Stomach (tissue), 4 donors: ENCODE data around the gene TMX3.

Experiments used
- EP300 ChIP-seq: sonication (generic); formaldehyde crosslinking; IDR thresholded peaks from one replicate; pipeline ENCODE4 v1.6.1; 2017; ENCODE audit warnings: antibody characterized with exemption
- POLR2A ChIP-seq, 4 donors: fragments of 450-650 bp; IDR thresholded peaks; one replicate each; pipeline ENCODE4 v1.6.1; 2016; ENCODE audit warnings: antibody characterized with exemption in 4 of 4, control low read depth in 2 of 4, mild to moderate bottlenecking in 1 of 4, moderate library complexity in 1 of 4
- TF ChIP-seq, protein P1 (sequence below), 7 experiments: fragments of 450-650 bp in 4 of 7; fragments of 200-600 bp in 3 of 7; sonication (generic) in 3 of 7; IDR thresholded peaks; one replicate each; pipeline ENCODE4 v1.5.1; 2016 to 2019; ENCODE audit warnings: antibody characterized with exemption in 7 of 7, control low read depth in 2 of 7, mild to moderate bottlenecking in 1 of 7

DNA sequence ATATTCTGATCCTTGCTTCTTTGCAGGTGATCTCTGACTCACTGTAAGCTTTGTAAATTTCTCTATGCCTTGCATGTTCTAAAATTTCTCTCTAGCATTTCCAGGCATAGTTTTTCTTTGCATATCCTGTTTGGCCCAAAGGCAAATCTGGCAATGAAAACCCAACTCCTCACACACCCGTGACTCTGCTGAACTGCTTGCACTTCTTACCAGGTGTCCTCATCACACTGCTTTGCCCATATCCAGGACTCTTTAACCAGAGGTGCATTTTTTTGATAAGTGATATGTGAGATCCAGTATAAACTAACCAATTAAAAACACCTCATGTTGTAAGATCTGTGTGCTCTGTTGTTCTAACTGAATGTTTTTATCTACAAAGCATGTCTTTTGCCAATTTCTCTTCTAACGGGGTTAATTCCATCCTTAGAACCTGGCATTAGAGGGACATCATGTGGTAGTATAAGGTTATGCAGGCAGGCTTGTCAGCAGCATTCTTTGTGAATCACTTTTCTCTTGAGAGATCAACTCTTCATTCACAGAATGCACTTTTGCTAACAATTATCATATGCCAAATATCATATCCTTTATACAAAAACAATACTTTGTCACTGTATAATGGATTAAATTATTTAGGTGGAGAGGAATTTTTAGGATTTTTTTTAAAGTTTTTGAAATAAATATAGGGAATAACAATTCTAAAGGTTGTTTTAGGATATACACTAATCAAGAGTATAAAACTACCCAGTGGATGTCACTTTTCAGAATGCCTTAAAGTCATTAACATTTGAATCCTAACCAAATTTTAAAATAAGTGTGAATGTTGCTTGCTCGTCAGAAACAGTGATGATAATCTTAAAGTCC lies 20.8 kb upstream of the TMX3 start:
- TF ChIP-seq, protein P1, sequence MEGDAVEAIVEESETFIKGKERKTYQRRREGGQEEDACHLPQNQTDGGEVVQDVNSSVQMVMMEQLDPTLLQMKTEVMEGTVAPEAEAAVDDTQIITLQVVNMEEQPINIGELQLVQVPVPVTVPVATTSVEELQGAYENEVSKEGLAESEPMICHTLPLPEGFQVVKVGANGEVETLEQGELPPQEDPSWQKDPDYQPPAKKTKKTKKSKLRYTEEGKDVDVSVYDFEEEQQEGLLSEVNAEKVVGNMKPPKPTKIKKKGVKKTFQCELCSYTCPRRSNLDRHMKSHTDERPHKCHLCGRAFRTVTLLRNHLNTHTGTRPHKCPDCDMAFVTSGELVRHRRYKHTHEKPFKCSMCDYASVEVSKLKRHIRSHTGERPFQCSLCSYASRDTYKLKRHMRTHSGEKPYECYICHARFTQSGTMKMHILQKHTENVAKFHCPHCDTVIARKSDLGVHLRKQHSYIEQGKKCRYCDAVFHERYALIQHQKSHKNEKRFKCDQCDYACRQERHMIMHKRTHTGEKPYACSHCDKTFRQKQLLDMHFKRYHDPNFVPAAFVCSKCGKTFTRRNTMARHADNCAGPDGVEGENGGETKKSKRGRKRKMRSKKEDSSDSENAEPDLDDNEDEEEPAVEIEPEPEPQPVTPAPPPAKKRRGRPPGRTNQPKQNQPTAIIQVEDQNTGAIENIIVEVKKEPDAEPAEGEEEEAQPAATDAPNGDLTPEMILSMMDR (IDR thresholded peaks at IDR 0.05), result peak in 5 of 7 experiments; percentile 26 to 68 (median 58)
- TF ChIP-seq POLR2A (IDR thresholded peaks at IDR 0.05) (no peak), EP300 (no peak)
